ENCODE measurements around the gene VLDLR. TPM values are rescaled to one million over a fixed set of nuclear protein-coding genes. Genes with fewer than 3 reads are reported as not detected.

VLDLR gene
- total RNA-seq, 4 donors from 2014 or later: 0.85 to 2.5 TPM; not detected in 2

- no peak for DNase-seq
- H3K27me3 ChIP-seq: no peaks in the 10 kb centered on the region
- H3K4me3 ChIP-seq: no peak overlapping the region
- H3K27ac ChIP-seq: no peak overlapping the region
- no peaks in the 10 kb centered on the region for H3K9me3 ChIP-seq
- no peaks in the 10 kb centered on the region for H3K36me3 ChIP-seq
- no peaks in the 10 kb centered on the region for H3K4me1 ChIP-seq
- TF ChIP-seq CTCF (IDR thresholded peaks at IDR 0.05): no peak
- TF ChIP-seq POLR2A (IDR thresholded peaks at IDR 0.05): no peak
These were observed 54.9 kb downstream of the VLDLR start for GRCh38 chr9:2676466-2676865.

- no peaks in the 10 kb centered on the region for H3K9me3 ChIP-seq
- no peak overlapping the region for H3K27ac ChIP-seq
- no peak for TF ChIP-seq CTCF (IDR thresholded peaks at IDR 0.05)
- TF ChIP-seq POLR2A (IDR thresholded peaks at IDR 0.05): no peak
- no peaks in the 10 kb centered on the region for H3K36me3 ChIP-seq
- H3K4me3 ChIP-seq: no peak overlapping the region
- H3K4me1 ChIP-seq: no peaks in the 10 kb centered on the region
- H3K27me3 ChIP-seq: no peaks in the 10 kb centered on the region
- DNase-seq: no peak
These were observed 56.6 kb downstream of the VLDLR start for GRCh38 chr9:2677915-2678889.

- Histone ChIP-seq H3K27ac (no peak overlapping the region), H3K36me3 (no peaks in the 10 kb centered on the region), H3K4me3 (no peak overlapping the region), H3K27me3 (no peaks in the 10 kb centered on the region), H3K9me3 (no peaks in the 10 kb centered on the region), H3K4me1 (no peaks in the 10 kb centered on the region)
- TF ChIP-seq CTCF (IDR thresholded peaks at IDR 0.05) (no peak), POLR2A (IDR thresholded peaks at IDR 0.05) (no peak)
- DNase-seq: no peak
These were observed 57.4 kb downstream of the VLDLR start for GRCh38 chr9:2679011-2679410.

GRCh38 chr9:2681981-2682380 lies 60.4 kb downstream of the VLDLR start:
- H3K27me3 ChIP-seq: no peaks in the 10 kb centered on the region
- no peaks in the 10 kb centered on the region for H3K4me1 ChIP-seq
- DNase-seq: no peak
- H3K27ac ChIP-seq: no peak overlapping the region
- H3K4me3 ChIP-seq: no peak overlapping the region
- no peaks in the 10 kb centered on the region for H3K9me3 ChIP-seq
- H3K36me3 ChIP-seq: no peaks in the 10 kb centered on the region
- TF ChIP-seq POLR2A (IDR thresholded peaks at IDR 0.05) (no peak), CTCF (IDR thresholded peaks at IDR 0.05) (no peak)

- TF ChIP-seq CTCF (IDR thresholded peaks at IDR 0.05) (no peak), POLR2A (IDR thresholded peaks at IDR 0.05) (no peak)
These were observed 65.3 kb downstream of the VLDLR start for GRCh38 chr9:2686911-2687310.

More at GRCh38 chr9:2686911-2687310, 65.3 kb downstream of the VLDLR start:
- no peak overlapping the region for H3K27ac ChIP-seq
- H3K4me3 ChIP-seq: no peak overlapping the region
- no peaks in the 10 kb centered on the region for H3K27me3 ChIP-seq
- no peak for DNase-seq
- no peaks in the 10 kb centered on the region for H3K4me1 ChIP-seq
- no peaks in the 10 kb centered on the region for H3K9me3 ChIP-seq
- no peaks in the 10 kb centered on the region for H3K36me3 ChIP-seq

Data from Peyer's patch (tissue), 4 donors.